ENCODE data around the gene HBG2.
A peak's percentile ranks its signal among the peaks of the same experiment; 100 is the strongest.

Gene HBG2

DNA sequence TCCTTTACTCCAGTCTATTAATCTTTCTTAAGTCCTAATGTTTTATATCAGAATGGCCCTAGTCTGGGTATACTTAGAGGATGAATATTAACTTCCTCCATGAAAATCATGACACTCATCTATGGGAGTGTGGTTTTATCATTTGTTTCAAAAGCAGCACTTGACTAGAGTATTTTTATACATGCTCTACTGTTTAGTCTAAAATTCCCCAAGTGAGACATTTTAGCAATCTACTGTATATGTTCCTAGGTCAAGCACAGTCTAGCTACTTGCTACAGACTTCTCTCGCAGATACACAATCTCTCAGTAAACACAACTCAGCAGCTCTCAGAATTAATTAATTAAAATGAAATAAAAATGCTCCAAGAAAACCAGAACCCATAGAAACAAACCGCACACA lies 24.8 kb downstream of the HBG2 start:
- DNase-seq (ENCODE audit: low spot score): no peak

DNA sequence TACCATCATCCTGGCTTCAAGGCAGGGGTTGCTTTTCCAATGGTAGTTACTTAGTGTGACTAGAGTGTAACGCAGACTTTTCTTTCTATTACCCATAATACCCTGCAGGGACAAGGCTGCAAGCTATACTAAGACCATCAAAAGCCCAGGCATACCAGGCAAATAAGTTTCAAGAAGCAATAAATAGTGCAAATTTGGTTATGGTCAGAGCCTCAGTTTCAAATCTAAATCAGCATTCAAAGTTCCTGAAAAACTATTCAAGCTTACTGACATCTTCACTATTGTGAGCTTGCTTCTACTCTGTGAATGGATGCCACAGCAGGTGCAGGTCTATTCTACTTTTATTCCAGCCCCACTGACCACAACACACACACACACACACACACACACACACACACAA lies 25.2 kb downstream of the HBG2 start:
- DNase-seq (ENCODE audit: low spot score): no peak

DNA sequence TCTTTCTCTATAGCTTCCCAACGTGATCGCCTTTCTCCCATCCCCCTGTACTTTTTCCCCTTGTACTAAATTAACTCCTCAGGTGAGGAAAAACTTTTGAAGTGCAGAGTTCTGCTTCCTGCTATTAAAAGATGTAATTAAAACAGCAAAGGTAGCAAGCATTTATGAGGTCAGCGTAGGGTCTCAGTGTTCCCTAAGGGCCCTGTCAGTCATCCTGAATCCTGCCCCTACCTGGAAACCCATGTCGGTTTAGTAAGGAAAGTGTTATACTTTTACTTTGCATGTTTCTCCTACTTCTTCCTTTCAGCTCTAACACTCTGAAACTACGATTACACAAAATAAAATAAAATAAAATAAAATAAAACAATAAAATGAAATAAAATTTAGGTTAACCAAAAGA lies 26.5 kb downstream of the HBG2 start:
- no peak for DNase-seq (ENCODE audit: low spot score)

DNA sequence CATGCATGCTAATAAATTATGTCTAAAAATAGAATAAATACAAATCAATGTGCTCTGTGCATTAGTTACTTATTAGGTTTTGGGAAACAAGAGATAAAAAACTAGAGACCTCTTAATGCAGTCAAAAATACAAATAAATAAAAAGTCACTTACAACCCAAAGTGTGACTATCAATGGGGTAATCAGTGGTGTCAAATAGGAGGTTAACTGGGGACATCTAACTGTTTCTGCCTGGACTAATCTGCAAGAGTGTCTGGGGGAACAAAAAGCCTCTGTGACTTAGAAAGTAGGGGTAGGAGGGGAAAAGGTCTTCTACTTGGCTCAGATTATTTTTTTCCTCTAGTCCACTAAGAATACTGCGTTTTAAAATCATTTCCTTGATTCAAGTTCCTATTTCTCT lies 26.9 kb downstream of the HBG2 start:
- no peak for DNase-seq (ENCODE audit: low spot score)

DNA sequence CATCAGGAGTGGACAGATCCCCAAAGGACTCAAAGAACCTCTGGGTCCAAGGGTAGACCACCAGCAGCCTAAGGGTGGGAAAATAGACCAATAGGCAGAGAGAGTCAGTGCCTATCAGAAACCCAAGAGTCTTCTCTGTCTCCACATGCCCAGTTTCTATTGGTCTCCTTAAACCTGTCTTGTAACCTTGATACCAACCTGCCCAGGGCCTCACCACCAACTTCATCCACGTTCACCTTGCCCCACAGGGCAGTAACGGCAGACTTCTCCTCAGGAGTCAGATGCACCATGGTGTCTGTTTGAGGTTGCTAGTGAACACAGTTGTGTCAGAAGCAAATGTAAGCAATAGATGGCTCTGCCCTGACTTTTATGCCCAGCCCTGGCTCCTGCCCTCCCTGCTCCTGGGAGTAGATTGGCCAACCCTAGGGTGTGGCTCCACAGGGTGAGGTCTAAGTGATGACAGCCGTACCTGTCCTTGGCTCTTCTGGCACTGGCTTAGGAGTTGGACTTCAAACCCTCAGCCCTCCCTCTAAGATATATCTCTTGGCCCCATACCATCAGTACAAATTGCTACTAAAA lies 27.8 kb downstream of the HBG2 start, which contains the start of gene HBB:
Gene HBB, minus strand, starts transcription at position 340 of the 579 bp plus-strand sequence. Its CDS starts 50 bp downstream, at position 290.
- no peak for DNase-seq (ENCODE audit: low spot score)

DNA sequence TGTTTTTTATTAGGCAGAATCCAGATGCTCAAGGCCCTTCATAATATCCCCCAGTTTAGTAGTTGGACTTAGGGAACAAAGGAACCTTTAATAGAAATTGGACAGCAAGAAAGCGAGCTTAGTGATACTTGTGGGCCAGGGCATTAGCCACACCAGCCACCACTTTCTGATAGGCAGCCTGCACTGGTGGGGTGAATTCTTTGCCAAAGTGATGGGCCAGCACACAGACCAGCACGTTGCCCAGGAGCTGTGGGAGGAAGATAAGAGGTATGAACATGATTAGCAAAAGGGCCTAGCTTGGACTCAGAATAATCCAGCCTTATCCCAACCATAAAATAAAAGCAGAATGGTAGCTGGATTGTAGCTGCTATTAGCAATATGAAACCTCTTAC lies 29.1 kb downstream of the HBG2 start:
- no peak for DNase-seq (ENCODE audit: low spot score)

DNA sequence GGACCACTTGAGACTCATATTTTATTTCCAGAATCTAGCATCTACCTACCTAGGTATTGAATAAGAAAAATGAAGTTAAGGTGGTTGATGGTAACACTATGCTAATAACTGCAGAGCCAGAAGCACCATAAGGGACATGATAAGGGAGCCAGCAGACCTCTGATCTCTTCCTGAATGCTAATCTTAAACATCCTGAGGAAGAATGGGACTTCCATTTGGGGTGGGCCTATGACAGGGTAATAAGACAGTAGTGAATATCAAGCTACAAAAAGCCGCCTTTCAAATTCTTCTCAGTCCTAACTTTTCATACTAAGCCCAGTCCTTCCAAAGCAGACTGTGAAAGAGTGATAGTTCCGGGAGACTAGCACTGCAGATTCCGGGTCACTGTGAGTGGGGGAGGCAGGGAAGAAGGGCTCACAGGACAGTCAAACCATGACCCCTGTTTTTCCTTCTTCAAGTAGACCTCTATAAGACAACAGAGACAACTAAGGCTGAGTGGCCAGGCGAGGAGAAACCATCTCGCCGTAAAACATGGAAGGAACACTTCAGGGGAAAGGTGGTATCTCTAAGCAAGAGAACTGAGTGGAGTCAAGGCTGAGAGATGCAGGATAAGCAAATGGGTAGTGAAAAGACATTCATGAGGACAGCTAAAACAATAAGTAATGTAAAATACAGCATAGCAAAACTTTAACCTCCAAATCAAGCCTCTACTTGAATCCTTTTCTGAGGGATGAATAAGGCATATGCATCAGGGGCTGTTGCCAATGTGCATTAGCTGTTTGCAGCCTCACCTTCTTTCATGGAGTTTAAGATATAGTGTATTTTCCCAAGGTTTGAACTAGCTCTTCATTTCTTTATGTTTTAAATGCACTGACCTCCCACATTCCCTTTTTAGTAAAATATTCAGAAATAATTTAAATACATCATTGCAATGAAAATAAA lies 29.8 kb downstream of the HBG2 start:
- no peak for DNase-seq (ENCODE audit: low spot score)

DNA sequence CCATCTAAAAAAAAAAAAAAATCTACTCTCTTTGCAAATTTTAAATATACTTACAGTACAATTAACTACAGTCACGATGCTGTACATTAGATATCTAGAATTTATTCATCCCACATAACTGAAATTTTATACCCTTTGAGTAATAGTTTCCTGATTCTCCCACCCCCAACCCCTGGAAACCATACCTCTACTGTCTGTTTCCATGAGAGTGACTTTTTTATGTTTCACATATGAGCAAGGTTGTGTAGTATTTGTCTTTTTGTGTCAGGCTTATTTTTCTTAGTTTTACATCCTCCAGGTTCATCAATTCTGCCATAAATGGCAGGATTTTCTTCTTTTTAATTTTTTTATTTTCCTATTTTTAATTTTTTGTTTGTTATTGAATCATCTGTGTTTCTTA lies 30.9 kb downstream of the HBG2 start:
- no peak for DNase-seq (ENCODE audit: low spot score)

DNA sequence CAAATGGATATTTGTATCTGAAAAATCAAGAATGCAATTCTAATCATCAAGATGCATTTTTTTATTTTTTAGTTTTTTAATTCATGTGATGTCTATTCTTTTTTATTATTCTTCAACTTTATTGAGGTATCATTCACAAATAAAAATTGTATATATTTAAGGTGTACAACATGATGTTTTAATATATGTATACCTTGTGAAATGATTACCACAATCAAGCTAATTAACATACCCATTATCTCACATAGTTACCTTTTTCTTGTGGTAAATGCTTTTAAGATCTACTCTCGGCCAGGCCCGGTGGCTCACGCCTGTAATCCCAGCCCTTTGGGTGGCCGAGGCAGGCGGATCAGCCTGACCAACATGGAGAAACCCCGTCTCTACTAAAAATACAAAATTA lies 31.4 kb downstream of the HBG2 start:
- DNase-seq (ENCODE audit: low spot score): no peak

DNA sequence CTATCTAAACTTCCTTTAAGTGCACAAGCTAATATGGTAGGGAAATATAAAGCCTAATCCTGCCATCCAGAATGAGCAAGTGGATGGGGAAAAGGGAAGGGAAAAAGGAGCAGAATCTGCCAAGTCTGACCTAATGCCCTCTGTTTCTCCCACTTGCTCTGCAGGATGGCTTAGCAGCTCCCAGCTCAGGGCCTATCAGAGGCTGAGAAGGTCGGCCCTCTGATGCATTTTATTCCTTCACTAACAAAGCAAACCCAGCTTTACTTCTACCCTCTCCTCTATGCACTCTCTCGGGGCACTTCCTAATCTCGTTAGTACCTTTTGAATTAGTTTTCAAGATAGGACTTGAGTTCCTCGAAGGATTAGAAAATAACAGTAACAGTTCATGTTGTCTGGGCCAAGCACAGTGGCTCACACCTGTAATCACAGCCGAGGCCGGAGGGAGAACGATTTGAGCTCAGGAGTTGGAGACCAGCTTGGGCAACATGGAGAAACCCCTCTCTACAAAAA lies 44.1 kb downstream of the HBG2 start:
- DNase-seq (ENCODE audit: low spot score): no peak

DNA sequence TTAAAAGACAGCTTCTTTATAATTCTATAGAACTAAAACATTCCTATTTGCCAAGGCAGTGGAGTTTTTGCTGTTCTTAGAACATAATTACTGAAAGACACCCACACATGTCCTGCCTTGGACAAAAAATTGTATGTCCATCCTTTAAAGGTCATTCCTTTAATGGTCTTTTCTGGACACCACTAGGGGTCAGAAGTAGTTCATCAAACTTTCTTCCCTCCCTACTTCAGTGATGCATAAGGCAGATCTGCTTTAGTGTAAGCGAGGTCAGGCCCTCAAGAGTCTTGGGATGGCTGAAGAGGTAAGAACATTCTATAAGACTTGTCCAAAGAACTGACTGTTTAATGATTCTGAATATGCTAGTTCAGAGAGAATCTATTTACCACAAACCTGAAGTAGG lies 49.8 kb downstream of the HBG2 start:
- peak; percentile 10 for DNase-seq (ENCODE audit: low spot score)

DNA sequence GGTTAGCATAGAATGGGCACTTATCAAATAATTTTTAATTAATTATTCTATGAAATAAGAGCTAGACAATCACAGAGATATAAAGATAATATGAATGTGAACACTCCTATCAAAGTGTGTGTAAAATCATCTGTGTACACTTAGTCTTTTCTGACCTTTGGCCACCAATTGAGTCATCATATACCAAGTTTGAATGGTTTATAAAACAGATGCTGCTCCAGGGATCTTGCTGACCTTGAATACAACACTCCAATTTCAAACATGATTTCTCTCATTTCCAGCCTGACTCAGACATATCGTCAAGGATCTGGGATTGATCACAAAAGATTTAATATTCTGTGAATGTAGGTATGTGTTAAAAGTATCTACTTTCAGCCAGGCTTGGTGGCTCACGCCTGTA lies 51.2 kb downstream of the HBG2 start:
- no peak for DNase-seq (ENCODE audit: low spot score)

All from HuH-7.5 (cell line).